HG03575 (cell line): ENCODE results near the gene NEK1.
"Not testable (repeated sequence)": the region's sequence is repeated elsewhere in the genome, so short reads cannot be mapped to it uniquely, and the experiment has no call there.

Experiments used
- ATAC-seq: cut with Tn5 transposase; IDR thresholded peaks from one replicate; pipeline ENCODE4 v1.9.1; 2021; ENCODE audit not compliant: unreplicated experiment, insufficient number of reproducible peaks, low FRiP score; ENCODE audit errors: extremely low read depth

NEK1 gene

DNA sequence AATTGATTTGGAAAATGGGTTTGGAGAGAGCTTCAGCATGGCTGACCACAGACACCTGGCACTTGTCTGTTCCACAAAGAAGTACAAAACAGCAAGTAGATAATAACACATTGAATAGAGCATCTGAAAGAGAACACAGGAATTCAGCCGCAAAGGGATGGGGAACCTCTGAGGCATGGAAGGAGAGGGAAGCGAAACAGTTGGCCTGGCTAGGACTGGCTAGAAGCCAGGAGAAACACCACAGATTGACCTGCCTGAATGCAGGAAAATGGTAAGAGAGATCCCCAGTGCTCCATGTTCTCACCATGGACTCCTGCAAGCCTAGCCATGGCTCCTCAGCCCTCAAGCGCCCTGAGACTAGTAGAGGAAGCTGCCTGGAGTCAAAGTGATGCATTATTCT is 171.9 kb downstream of the NEK1 start:
- ATAC-seq = no peak

DNA sequence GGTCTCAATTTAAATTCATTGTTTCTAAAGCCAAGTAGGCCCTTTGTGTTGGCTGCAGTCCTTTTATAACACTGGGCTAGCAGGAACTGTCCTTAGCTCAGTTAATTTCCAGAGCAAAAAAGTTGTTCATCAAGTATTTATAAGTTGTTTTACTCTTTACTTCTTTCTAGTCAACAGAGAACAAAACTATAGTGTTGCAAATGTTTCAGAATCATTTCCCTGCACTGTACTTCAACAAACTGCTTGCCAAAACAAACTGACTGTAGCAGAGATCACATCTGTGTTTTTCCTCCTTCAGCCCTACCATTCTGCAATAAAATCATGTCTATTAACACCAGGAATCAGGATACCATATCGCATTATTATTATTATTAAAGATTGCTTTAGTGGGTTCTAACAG is 173.1 kb downstream of the NEK1 start:
- no peak for ATAC-seq

GRCh38 chr4:169438057-169438480 is 174.3 kb downstream of the NEK1 start:
- no peak for ATAC-seq

GRCh38 chr4:169437299-169438047 is 174.9 kb downstream of the NEK1 start:
- peak; percentile 75 for ATAC-seq

GRCh38 chr4:169436734-169437133 is 175.6 kb downstream of the NEK1 start:
- ATAC-seq = no peak

- no peak for ATAC-seq
These were observed 184.0 kb downstream of the NEK1 start for GRCh38 chr4:169428376-169428775.

DNA sequence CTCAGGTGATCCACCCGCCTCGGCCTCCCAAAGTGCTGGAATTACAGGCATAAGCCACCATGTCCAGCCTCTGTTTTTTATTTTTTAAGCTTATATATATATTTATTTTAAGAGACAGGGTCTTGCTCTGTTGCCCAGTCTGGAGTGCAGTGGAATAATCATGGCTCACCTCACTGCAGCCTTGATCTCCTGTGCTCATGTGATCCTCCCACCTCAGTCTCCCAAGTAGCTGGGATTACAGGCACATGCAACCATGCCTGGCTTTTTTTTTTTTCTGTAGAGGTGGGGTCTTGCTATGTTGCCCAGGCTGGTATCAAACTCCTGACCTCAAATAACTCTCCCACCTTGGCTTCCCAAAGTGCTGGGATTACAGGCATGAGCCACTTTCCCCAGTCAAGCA is 184.7 kb downstream of the NEK1 start:
- not testable (repeated sequence) for ATAC-seq

- ATAC-seq = no peak
These were observed 192.1 kb downstream of the NEK1 start for GRCh38 chr4:169420291-169420690.

DNA sequence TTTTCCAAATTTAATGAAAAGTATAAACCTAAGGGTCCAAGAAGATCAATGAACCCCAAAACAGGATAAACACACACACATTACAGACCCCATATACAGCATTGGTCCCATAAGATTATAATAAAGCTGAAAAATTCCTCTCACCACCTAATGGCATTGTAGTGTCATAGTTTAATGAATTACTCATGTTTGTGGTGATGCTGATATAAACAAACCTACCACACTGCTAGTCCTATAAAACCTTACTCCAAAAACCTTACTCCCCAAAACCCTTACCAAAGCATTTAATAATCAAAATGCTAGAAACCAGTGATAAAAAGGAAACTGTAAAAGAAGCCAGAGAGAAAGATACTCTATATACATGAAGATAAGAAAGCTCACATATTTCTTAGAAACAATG is 193.5 kb downstream of the NEK1 start:
- ATAC-seq = no peak

DNA sequence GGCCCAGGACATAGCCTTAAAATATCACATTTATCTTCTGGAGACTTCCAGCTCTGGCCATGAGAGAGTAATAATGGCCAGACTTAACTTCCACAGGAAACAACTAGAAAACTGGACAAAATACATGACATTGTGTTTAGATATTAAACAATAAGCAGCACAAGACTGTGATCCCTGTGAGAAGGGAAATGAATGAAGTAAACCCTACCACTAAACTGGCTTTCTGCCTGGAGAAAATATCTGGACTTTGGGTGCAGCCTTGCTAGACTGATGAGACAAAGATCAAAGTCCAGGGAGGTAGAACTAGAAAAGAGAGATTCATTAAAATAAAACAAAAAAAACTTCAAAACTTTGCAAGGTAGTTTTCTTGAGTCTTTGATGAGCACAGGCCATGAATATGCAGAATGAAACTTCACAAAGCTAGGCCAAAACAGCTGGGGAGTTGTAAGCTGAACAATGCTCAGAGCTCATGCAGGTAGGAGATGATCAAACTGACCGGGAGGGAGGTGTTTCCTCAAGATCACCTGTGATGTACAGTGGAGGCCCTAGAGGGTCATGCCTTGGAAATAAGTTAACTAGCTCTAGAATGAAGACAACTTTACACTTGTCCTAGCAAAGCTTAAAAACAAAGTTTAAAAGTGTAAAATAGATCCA is 194.6 kb downstream of the NEK1 start:
- ATAC-seq = no peak

DNA sequence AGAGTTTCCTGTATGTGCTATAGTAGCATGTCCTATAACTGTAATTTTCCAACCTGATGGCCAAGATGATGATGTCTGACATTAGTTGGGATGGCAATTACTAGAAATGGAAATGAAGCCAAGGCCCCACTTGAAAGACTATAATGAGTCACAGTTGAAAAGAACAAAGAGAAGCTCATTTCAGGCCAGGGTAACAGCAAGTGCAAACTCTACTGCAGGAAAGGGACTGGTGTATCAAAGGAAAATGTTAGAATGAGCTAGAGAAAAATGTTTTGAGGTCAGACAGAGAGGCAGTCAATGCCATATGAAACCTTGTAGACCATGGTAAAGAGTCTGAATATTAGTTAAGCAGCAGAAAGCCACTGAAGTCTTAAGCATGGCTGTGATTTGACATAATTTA is 195.4 kb downstream of the NEK1 start:
- peak; percentile 64 for ATAC-seq

DNA sequence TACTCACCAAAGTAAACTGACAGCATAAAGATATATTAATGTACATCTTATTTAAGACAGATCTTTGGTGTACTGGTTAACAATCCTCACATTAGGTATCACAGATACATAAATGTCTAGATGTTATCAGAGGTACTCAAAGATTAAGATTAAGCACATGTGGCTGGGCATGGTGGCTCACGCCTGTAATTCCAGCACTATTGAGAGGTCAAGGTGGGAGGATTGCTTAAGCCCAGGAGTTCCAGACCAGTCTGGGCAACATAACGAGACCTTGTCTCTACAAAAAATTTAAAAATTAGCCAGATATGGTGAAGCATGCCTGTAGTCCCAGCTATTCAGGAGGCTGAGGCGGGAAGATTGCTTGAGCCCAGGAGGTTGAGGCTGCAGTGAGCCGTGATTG is 195.9 kb downstream of the NEK1 start:
- no peak for ATAC-seq

DNA sequence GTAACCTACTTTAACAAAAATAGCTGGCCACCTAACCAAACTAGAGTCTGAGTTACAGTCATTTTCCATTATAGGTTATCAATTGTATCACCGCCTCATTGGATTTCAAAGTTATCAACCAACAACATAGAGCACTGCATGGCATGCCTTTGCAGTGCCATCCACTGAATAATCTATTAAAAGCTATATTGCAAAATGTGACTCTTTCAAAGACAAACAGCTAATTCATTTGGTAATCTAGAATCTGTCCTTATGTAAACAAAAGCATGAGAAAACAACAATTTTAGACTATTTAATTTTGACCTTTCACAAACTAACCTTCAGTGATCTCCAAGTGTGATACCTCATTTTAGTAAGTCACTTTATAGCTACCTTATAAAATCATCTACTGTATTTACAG is 197.5 kb downstream of the NEK1 start:
- ATAC-seq = no peak

- ATAC-seq = no peak
These were observed 200.3 kb downstream of the NEK1 start for GRCh38 chr4:169412046-169412445.

DNA sequence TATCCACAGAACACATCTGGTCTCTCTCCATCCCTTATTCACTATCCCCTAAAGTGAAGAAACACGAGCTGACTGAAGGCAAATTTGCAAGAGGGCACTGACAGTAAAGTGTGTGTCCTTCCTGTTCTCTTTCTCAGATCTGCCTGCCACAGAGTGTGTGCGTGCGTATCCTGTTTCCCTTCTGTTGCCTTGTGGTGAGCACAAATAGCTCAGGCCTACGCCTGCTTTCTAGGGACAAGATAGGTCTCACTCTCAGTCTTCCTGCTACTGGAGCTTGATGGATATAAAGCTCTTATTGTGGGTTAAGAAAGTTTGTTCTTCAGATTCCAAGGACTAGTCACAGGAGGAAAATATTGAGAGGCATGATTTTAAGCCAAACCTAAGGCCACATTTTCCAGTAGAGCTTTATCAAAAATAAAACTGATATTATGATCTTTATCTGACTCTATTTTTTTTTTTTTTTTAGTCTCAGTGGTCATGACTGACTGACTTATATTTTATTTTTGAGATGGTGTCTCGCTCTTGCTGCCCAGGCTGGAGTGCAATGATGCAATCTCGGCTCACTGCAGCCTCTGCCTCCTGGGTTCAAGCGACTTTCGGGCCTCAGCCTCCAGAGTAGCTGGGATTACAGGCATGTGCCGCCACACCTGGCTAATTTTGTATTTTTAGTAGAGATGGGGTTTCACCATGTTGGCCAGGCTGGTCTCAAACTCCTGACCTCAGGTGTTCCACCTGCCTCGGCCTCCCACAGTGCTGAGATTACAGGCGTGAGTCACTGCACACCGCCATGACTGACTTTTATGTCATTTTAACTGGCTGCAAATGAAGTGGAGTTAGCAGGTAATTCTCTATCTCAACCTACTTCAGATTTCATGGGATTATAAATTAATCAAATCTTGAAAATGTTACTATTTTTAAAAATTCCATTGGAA is 201.3 kb downstream of the NEK1 start:
- peak; percentile 97 for ATAC-seq

DNA sequence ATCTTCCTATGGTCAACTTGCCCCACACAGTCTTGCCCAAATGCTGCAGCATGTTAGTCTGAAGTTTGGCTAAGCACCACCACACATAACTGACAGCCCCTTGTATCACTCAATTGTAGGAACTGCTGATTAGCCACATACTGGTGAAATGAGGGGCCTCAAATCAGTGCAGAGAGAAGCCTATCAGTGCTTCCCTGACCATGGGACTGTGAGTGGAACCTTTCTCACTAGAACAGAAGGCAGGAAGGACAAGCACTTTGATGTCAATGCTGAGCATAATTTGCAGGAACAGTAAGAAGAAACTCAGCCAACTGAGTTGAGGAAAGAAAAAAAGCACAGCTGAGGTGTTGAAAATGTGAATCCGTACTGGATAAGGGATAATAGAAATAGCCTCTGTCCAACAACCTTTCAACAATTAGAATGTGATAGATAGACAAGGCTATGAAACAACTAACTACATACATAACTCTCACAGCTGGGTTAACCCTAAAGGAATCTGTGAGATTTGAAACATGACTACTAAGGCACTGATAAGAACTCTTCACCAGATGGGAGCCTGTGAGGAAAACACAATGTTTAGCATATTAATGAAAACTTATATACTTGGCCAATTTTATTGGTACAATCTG is 205.1 kb downstream of the NEK1 start:
- ATAC-seq = no peak

DNA sequence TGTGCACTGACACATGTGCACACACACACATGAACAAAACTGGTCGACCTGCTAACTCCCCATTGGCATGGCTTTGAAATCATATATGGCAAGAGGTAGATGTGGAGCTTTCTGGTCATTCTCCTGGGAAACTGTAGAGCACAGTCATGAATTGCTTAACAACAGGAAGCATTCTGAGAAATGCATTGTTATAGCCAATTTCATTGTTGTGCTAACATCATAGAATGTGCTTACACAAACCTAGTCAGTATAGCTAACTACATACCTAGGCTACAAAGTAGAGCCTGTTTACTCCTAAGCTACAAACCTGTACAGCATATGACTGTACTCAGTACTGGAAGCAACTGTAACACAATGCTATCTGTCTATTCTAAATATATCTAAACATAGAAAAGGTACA is 207.4 kb downstream of the NEK1 start:
- ATAC-seq = no peak

GRCh38 chr4:169400832-169401231 is 211.6 kb downstream of the NEK1 start:
- ATAC-seq = no peak
